ENCODE data around the gene ANGPTL4.
"Not testable (repeated sequence)": the region's sequence is repeated elsewhere in the genome, so short reads cannot be mapped to it uniquely, and the experiment has no call there.

The ANGPTL4 gene

GRCh38 chr19:8334458-8335342 lies 29.3 kb upstream of the ANGPTL4 start:
- peak in 1 of 2 experiments; percentile 65 for DNase-seq

GRCh38 chr19:8335343-8336071 lies 28.4 kb upstream of the ANGPTL4 start:
- no peak for DNase-seq

DNA sequence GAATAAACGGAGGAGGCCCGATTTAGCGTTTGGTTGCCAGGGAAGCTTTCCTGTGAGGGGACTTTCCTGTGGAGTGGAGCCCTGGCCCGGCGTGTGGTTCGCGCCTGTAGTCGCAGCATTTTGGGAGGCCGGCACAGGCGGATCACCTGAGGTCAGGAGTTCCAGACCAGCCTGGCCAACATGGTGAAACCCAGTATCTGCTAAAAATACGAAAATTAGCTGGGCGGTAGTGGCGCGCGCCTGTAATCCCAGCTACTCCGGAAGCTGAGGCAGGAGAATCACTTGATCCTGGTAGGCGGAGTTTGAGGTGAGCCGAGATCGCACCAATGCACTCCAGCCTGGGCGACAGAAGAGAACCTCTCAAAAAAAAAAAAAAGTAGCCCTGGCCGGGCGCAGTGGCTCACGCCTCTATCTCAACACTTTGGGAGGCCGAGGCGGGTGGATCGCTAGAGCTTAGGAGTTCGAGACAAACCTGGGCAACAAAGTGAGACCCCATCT lies 27.8 kb upstream of the ANGPTL4 start:
- DNase-seq, result no peak

- DNase-seq, result no peak
These were observed 27.3 kb upstream of the ANGPTL4 start for GRCh38 chr19:8336660-8337059.

GRCh38 chr19:8337728-8338127 lies 26.2 kb upstream of the ANGPTL4 start:
- DNase-seq, result no peak

DNA sequence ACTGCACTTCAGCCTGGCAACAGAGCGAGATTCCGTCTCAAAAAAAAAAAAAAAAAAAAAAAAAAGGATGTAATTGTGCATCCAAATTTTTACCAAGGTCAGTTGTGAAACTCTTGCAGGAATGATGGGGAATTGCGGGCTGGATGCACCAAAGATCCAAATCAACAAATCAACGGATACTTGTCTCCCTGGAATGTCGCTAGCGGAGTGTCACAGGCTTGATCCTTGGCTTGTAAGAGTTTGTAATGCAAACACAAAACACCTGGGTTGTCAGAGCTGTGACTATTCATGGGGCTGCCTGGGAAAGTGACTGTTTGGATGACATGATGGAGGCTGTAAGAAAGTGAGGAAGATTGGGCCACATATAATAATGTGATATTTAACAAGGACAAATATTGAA lies 25.1 kb upstream of the ANGPTL4 start:
- no peak for DNase-seq

- no peak for DNase-seq
These were observed 23.4 kb upstream of the ANGPTL4 start for GRCh38 chr19:8340341-8341096.

DNA sequence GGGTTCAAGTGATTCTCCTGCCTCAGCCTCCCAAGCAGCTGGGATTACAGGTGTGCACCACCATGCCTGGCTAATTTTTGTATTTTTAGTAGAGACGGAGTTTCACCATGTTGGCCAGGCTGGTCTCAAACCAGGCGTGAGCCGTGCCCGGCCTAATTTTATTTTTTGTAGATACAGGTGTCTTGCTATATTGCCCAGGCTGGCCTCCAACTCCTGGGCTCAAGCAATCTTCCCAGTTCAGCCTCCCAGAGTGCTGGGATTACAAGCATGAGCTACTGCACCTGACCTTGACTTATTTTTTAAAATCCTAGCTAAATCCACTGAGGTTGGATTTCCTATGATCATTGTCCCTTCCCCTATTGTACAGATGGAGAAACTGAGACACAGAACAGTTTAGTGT lies 22.5 kb upstream of the ANGPTL4 start:
- DNase-seq, result not testable (repeated sequence)

DNA sequence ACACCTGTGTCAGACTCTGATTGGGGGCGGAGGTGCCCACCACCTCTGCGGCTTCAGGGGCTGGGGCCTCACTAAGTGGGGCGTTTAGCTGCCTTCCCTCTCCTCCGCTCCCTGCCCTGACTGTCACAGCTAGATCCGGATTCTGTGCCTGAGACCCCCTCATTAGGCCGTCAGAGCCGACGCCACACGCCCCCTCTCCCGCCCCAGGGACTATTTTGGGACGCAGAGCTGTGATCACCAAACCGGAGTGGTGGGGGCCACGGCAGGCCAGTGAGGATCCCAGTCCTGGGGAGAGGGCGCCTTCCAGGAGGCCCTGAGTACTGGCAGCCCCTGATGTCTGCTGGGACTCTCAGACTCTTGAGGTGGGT lies 21.7 kb upstream of the ANGPTL4 start:
- no peak for DNase-seq

DNA sequence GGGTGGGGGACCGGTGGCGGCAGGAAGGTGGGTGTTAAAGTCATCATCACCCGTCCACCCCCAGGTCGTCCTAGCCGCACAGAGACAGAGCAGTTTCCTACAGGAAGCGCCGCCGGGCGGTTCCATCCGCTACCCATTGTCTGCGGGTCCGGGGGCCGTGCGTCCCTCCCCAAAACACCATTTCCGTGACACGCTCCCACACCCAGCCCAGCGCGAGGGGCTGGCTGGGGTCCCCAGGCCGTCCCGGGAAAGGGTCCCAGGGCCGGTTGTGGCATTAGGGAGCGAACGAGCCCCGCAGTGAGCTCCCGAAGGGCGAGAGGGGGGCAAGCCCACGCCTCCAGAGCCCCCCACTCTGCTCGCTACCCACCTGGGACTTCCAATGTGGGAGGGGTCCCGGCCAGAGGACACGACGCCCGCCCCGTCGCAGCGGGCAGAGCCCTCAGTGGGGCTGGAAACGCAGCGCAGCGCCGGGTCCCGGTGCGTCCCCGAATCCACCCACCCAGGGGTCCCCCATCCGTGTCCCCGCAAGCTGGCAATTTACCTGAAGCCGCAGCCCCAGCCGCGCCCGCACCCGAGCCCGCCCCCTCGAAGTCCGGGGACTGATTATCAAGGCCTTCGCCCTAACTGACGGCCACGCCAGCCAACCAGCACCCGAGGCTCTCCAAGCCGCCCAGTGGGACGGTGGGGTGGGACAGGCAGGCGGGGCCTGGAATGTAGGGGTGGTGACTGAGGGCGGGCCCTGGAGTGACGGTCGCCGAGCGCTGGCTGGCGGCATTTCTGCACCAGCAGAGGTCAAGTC lies 21.1 kb upstream of the ANGPTL4 start, which contains the start of gene KANK3:
Gene KANK3, minus strand, starts transcription at position 579 of the 799 bp plus-strand sequence. CDS start 5,434 bp downstream, outside the sequence.
- DNase-seq, result peak; percentile 90 to 94

DNA sequence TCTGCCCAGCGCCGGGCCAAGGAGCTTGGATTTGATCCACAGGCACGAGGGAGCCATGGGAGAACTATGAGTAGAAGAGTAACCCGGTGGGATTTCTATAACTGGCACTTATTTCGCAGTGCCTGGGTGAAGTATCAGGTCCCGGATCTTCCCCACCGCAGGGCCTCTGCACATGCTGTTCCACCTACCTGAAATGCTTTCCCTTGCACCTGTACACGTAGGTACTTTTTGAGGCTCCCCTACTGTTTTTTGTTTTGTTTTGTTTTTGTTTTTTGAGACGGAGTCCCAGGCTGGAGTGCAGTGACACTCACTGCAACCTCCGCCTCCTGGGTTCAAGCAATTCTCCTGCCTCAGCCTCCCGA lies 20.5 kb upstream of the ANGPTL4 start:
- DNase-seq, result no peak

DNA sequence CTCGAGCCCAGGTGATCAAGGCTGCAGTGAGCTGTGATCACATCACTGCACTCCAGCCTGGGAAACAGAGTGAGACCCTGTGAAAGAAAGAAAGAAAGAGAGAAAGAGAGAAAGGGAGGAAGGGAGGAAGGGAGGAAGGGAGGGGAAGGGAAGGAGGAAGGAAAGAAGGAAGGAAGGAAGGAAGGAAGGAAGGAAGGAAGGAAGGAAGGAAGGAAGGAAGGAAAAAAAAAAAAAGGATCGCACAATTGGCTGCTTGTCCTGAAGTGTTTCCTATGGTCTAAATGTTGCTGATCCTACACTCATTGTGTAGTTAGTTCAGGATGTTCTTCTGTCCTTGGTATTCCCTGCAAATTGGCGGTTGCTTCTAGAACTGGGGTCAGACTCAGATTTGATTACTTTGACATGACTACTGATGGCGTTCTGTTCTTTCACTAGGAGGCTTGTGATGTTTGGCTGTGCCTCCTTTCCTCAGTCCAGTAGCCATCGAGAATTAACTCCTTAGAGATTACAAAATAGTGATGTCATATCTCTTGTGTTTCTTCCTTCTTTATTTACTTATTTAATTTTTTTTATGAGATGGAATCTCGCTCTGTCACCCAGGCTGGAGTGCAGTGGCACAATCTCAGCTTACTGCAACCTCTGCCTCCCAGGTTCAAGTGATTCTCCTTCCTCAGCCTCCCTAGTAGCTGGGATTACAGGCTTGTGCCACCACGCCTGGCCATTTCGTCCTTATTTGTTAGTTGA lies 14.2 kb upstream of the ANGPTL4 start:
- DNase-seq, result not testable (repeated sequence)

- DNase-seq, result no peak
These were observed 11.7 kb upstream of the ANGPTL4 start for GRCh38 chr19:8352134-8352827.

DNA sequence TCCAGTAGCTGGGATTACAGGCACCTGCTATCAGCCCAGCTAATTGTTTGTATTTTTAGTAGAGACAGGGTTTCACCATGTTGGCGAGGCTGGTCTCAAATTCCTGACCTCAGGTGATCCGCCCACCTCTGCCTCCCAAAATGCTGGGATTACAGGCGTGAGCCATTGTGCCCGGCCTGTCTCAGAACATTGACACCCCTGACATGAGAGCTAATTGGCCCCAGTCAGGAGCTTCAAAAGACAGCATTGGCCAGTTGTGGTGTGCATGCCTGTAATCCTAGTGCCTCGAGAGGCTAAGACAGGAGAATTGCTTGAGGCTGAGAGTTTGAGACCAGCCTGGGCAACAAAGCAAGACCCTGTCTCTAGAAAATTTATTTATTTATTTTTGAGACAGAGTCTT lies 11.1 kb upstream of the ANGPTL4 start:
- DNase-seq, result not testable (repeated sequence)

DNA sequence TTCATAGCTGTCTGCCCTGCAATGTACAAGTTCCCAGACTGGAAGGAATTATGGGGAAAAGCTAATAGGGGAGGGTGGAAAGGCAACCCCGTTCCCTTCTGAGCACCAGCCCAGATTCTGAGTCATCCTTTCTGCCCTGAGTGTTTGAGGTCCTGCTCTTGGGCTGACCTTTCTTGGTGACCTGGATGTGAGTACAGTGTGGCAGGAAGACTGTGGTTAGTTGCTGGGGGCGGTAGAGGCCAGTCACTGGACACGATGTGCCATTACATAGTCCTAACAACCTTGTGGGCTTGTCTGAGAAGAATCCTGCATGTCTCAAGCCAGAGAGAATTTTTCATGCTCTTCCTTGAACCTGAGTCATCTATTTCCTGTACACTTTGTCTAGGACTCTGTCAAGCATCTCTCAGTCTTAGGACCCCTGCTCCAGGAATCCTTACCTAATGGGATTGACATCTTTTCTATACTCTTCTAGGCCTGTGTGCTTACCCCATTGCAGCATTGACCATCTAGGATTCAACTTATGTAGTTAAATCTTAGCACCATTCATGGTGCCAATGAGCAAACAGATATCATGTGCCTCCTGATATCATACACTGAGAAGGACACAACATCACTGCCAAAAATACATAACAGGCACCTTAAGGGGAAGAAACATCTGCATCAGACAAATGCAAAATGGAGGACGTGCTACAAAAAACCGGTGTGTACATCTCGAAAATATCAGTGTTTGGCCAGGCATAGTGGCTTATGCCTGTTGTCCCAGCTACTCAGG lies 8.1 kb upstream of the ANGPTL4 start:
- peak; percentile 98 to 99 for DNase-seq

- peak in 1 of 2 experiments; percentile 40 for DNase-seq
These were observed 6.9 kb upstream of the ANGPTL4 start for GRCh38 chr19:8357007-8357521.

DNA sequence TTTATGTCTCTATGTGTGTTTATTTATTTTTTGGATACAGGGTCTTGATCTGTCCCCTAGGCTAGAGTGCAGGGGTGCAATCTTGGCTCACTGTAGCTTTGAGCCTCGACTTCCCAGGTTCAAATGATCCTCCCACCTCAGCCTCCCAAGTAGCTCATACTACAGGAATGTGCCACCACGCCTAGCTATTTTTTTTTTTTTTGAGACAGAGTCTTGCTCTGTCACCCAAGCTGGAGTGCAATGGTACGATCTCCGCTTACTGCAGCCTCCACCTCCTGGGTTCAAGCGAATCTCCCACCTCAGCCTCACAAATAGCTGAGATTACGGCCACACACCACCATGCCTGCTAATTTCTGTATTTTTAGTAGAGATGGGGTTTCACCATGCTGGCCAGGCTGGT lies 5.0 kb upstream of the ANGPTL4 start:
- DNase-seq, result no peak

- DNase-seq, result no peak
These were observed 3.8 kb upstream of the ANGPTL4 start for GRCh38 chr19:8360196-8360595.

DNA sequence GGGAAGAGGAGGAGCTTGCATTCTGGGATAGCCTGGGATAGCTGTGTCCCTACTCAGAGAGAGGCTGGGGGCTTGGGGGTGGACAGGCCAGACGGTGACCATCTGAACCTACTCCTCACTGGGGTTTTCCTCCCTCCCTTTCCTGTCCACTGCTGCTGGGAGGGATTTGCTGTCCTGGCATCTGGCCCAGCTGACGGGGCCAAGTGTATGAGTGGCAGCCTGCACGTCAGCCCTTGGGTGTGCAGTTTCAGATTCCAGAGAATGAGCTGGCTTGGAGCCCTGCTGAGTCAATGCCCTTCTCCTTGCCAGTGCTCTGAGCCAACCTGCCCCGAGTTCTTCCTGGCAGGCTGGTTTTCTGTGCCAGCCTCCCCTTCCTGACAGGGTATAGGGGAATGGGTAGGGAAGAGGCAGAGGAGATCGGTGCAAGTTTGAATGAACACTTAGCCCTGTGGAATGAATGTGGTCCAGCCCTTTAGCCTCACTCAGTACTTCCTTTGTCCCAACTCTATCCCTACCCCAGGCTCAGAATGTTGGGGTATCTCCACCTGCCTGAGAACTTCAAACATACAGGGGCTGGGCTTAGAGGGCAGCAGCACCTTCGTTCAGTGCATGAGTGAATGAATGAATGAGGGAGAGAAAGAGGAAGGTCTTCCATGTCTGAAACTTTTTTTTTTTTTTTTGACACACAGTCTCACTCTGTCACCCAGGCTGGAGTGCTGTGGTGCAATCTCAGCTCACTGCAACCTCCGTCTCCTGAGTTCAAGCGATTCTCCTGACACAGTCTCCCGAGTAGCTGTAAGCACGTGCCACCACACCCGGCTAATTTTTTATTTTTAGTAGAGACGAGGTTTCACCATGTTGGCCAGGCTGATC lies 1.8 kb upstream of the ANGPTL4 start:
- peak; percentile 98 for DNase-seq
